Neuronal stem cell (in vitro differentiated cells): Measurements from ENCODE around the gene UBE4B.
"Not testable (repeated sequence)": the region's sequence is repeated elsewhere in the genome, so short reads cannot be mapped to it uniquely, and the experiment has no call there.

Experiments used
- DNase-seq: peaks from one replicate; pipeline ENCODE4 v3.0.0-alpha.2; 2013; ENCODE audit warnings: low spot score
- H2AFZ ChIP-seq: one replicate; pipeline ENCODE4 v1.6.1; 2013; ENCODE audit warnings: mild to moderate bottlenecking, low read length, inconsistent platforms
- H2AK5ac ChIP-seq: 2 replicates; pipeline ENCODE4 v1.6.1; 2013; ENCODE audit warnings: low read depth, mild to moderate bottlenecking, inconsistent platforms, low read length, moderate library complexity, mixed read lengths
- H2BK120ac ChIP-seq: 2 replicates; pipeline ENCODE4 v1.6.1; 2013; ENCODE audit warnings: low read depth, mild to moderate bottlenecking, inconsistent platforms, low read length, moderate library complexity, mixed read lengths
- H2BK12ac ChIP-seq: one replicate; pipeline ENCODE4 v1.6.1; 2013; ENCODE audit warnings: low read length, inconsistent platforms
- H2BK15ac ChIP-seq: 2 replicates; pipeline ENCODE4 v1.6.1; 2013; ENCODE audit warnings: mild to moderate bottlenecking, low read length, inconsistent platforms, mixed read lengths
- H2BK5ac ChIP-seq: one replicate; pipeline ENCODE4 v1.6.1; 2013; ENCODE audit warnings: inconsistent platforms, mild to moderate bottlenecking, low read length, moderate library complexity
- H3K14ac ChIP-seq: one replicate; pipeline ENCODE4 v1.6.1; 2013; ENCODE audit warnings: low read length, inconsistent platforms
- H3K18ac ChIP-seq: 2 replicates; pipeline ENCODE4 v1.6.1; 2013; ENCODE audit warnings: low read length, inconsistent platforms
- H3K23ac ChIP-seq: 2 replicates; pipeline ENCODE4 v1.6.1; 2013; ENCODE audit warnings: low read depth, mild to moderate bottlenecking, mixed read lengths, low read length, inconsistent platforms; ENCODE audit not compliant: poor library complexity
- H3K27ac ChIP-seq: replicated peaks from 3 replicates; pipeline ENCODE4 v1.5.1; 2013; ENCODE audit warnings: low read length, inconsistent platforms
- H3K27me3 ChIP-seq, 3 experiments: 2 replicates each; pipeline ENCODE4 v1.6.1; 2013; ENCODE audit warnings: low read length in 3 of 3, mild to moderate bottlenecking in 2 of 3, inconsistent platforms in 1 of 3, low read depth in 1 of 3, mixed read lengths in 1 of 3, moderate library complexity in 1 of 3; ENCODE audit not compliant: control insufficient read depth in 3 of 3, insufficient read depth in 3 of 3
- H3K36me3 ChIP-seq, 2 donors: replicated peaks in 1 of 2; 2 replicates each; pipeline ENCODE4 v1.6.1; 2013; ENCODE audit warnings: low read length in 2 of 2; ENCODE audit not compliant: control insufficient read depth in 2 of 2, insufficient read depth in 2 of 2
- H3K4ac ChIP-seq: 2 replicates; pipeline ENCODE4 v1.6.1; 2013; ENCODE audit warnings: inconsistent platforms, mild to moderate bottlenecking, low read length, moderate library complexity
- H3K4me1 ChIP-seq, 2 donors: 1 replicate in 1 of 2; 2 replicates in 1 of 2; pipeline ENCODE4 v1.6.1; 2013; ENCODE audit warnings: low read length in 2 of 2, low read depth in 1 of 2; ENCODE audit not compliant: control insufficient read depth in 2 of 2, insufficient read depth in 1 of 2
- H3K4me2 ChIP-seq: one replicate; pipeline ENCODE4 v1.6.1; 2013; ENCODE audit warnings: mild to moderate bottlenecking, low read length, inconsistent platforms; ENCODE audit not compliant: insufficient read depth, poor library complexity, severe bottlenecking
- H3K4me3 ChIP-seq, 2 donors: 2 replicates each; pipeline ENCODE4 v1.5.1; 2013; ENCODE audit warnings: low read length in 2 of 2, mild to moderate bottlenecking in 2 of 2, inconsistent platforms in 1 of 2, moderate library complexity in 1 of 2
- H3K79me1 ChIP-seq: one replicate; pipeline ENCODE4 v1.6.1; 2013; ENCODE audit warnings: low read depth, mild to moderate bottlenecking, inconsistent platforms, low read length, moderate library complexity
- H3K9ac ChIP-seq: one replicate; pipeline ENCODE4 v1.6.1; 2013; ENCODE audit warnings: mild to moderate bottlenecking, low read depth, low read length, inconsistent platforms; ENCODE audit not compliant: poor library complexity
- H3K9me3 ChIP-seq, 2 donors: replicated peaks in 1 of 2; 2 replicates each; pipeline versions ENCODE3 to v1.6.1; 2013; ENCODE audit warnings: low read length in 2 of 2, mild to moderate bottlenecking in 2 of 2, inconsistent platforms in 1 of 2, low read depth in 1 of 2, mixed read lengths in 1 of 2, moderate library complexity in 1 of 2; ENCODE audit not compliant: control insufficient read depth in 2 of 2, insufficient read depth in 1 of 2
- H4K8ac ChIP-seq: one replicate; pipeline ENCODE4 v1.6.1; 2013; ENCODE audit warnings: low read depth, mild to moderate bottlenecking, inconsistent platforms, low read length, moderate library complexity
- H4K91ac ChIP-seq: one replicate; pipeline ENCODE4 v1.6.1; 2013; ENCODE audit warnings: low read length, low read depth, mild to moderate bottlenecking, inconsistent platforms; ENCODE audit not compliant: poor library complexity
- WGBS, 2 donors: extraction: QIAGEN DNeasy Blood & Tissue Kit; methylation state at CpG; one replicate each; pipeline ENCODE4 v1.1.7; 2013; ENCODE audit warnings: missing lambda C conversion rate in 2 of 2, mixed read lengths in 1 of 2; ENCODE audit not compliant: insufficient read length in 2 of 2, insufficient replicate concordance in 1 of 2; ENCODE audit errors: extremely low coverage in 2 of 2; 5-methylcytosine and 5-hydroxymethylcytosine counted together

UBE4B gene

GRCh38 chr1:10022656-10023055 is 10.1 kb upstream of the UBE4B start:
- Histone ChIP-seq H3K9ac (no peak overlapping the region), H3K4me2 (no peak overlapping the region), H4K91ac (no peak overlapping the region), H3K4ac (no peak overlapping the region), H3K27ac (no peak overlapping the region), H3K79me1 (no peaks in the 10 kb centered on the region), H3K14ac (no peak overlapping the region), H3K4me1 (no peaks in the 10 kb centered on the region), H3K4me3 (no peak overlapping the region), H3K27me3 (no peaks in the 10 kb centered on the region), H2AK5ac (no peak overlapping the region), H2BK12ac (no peak overlapping the region), H3K23ac (no peak overlapping the region), H3K18ac (no peak overlapping the region), H2BK120ac (no peak overlapping the region), H3K9me3 (no peaks in the 10 kb centered on the region), H2BK15ac (no peak overlapping the region), H3K36me3 (no peaks in the 10 kb centered on the region), H2BK5ac (no peak overlapping the region), H4K8ac (no peak overlapping the region), H2AFZ (no peak overlapping the region)
- no peak for DNase-seq
- no CpG with 5 or more reads among the region's 7 CpGs for WGBS, 2 donors

- Histone ChIP-seq H4K91ac (no peak overlapping the region), H2BK120ac (no peak overlapping the region), H3K4me1 (no peaks in the 10 kb centered on the region), H3K4me2 (no peak overlapping the region), H2BK5ac (no peak overlapping the region), H3K4ac (no peak overlapping the region), H3K9ac (no peak overlapping the region), H3K23ac (no peak overlapping the region), H3K18ac (no peak overlapping the region), H3K36me3 (no peaks in the 10 kb centered on the region), H2AK5ac (no peak overlapping the region), H2BK12ac (no peak overlapping the region), H4K8ac (no peak overlapping the region), H3K4me3 (no peak overlapping the region), H2BK15ac (no peak overlapping the region), H3K79me1 (no peaks in the 10 kb centered on the region), H3K27me3 (no peaks in the 10 kb centered on the region), H3K27ac (no peak overlapping the region), H2AFZ (no peak overlapping the region), H3K14ac (no peak overlapping the region), H3K9me3 (no peaks in the 10 kb centered on the region)
- no CpG with 5 or more reads among the region's 2 CpGs for WGBS, 2 donors
- no peak for DNase-seq
Measured at GRCh38 chr1:10025354-10025753, 7.4 kb upstream of the UBE4B start.

GRCh38 chr1:10027027-10027426 is 5.7 kb upstream of the UBE4B start:
- no peak overlapping the region for H2BK12ac ChIP-seq
- H3K27ac ChIP-seq: no peak overlapping the region
- H3K4ac ChIP-seq: no peak overlapping the region
- H3K79me1 ChIP-seq: no peaks in the 10 kb centered on the region
- no peak overlapping the region for H3K9ac ChIP-seq
- H3K18ac ChIP-seq: no peak overlapping the region
- no peaks in the 10 kb centered on the region for H3K9me3 ChIP-seq
- H2BK120ac ChIP-seq: no peak overlapping the region
- H2BK15ac ChIP-seq: no peak overlapping the region
- no peak overlapping the region for H2AK5ac ChIP-seq
- H3K23ac ChIP-seq: no peak overlapping the region
- no peaks in the 10 kb centered on the region for H3K36me3 ChIP-seq
- no peak overlapping the region for H4K8ac ChIP-seq
- no peak overlapping the region for H2BK5ac ChIP-seq
- no peak overlapping the region for H4K91ac ChIP-seq
- H2AFZ ChIP-seq: no peak overlapping the region
- H3K4me3 ChIP-seq: no peak overlapping the region
- no peak overlapping the region for H3K4me2 ChIP-seq
- no peak for DNase-seq
- H3K14ac ChIP-seq: no peak overlapping the region
- H3K27me3 ChIP-seq: no peaks in the 10 kb centered on the region
- H3K4me1 ChIP-seq: no peaks in the 10 kb centered on the region

- not testable (repeated sequence) for H3K4me3 ChIP-seq, H3K4me1 ChIP-seq, H3K23ac ChIP-seq, H4K91ac ChIP-seq, H3K9ac ChIP-seq, H3K36me3 ChIP-seq, H4K8ac ChIP-seq, H3K4me2 ChIP-seq, H3K14ac ChIP-seq, H2BK15ac ChIP-seq, H3K27ac ChIP-seq, H3K27me3 ChIP-seq, DNase-seq, H2AK5ac ChIP-seq, H3K9me3 ChIP-seq, H2BK5ac ChIP-seq, H3K79me1 ChIP-seq, H2BK120ac ChIP-seq, H3K4ac ChIP-seq
- peak overlapping the region; percentile 64 for H3K18ac ChIP-seq
- H2BK12ac ChIP-seq: peak overlapping the region; percentile 41
- no CpG with 5 or more reads among the region's 24 CpGs for WGBS, 2 donors
- peak overlapping the region; percentile 47 for H2AFZ ChIP-seq
Measured at GRCh38 chr1:10028956-10029500, 3.7 kb upstream of the UBE4B start.
